ENCODE results near the gene TRABD2B. TPM values are rescaled to one million over a fixed set of nuclear protein-coding genes. Genes with fewer than 3 reads are reported as not detected.

The TRABD2B gene
- total RNA-seq, 1 donor from 2014 or later: not detected

- no peak for TF ChIP-seq CTCF (IDR thresholded peaks at IDR 0.05)
- no peaks in the 10 kb centered on the region for H3K9me3 Mint-ChIP-seq (ENCODE audit: unreplicated experiment)
- no peak for DNase-seq (ENCODE audit: extremely low spot score, unreplicated experiment)
- no peaks in the 10 kb centered on the region for H3K27me3 Mint-ChIP-seq (ENCODE audit: unreplicated experiment)
- peaks cover 62% of the 10 kb centered on the region for H3K4me1 Mint-ChIP-seq (ENCODE audit: unreplicated experiment)
- H3K27ac Mint-ChIP-seq (ENCODE audit: unreplicated experiment): no peak overlapping the region
- no peaks in the 10 kb centered on the region for H3K36me3 Mint-ChIP-seq (ENCODE audit: unreplicated experiment)
- no peak overlapping the region for H3K4me3 Mint-ChIP-seq (ENCODE audit: unreplicated experiment)
Observed at GRCh38 chr1:47813970-47814369, 183.2 kb downstream of the TRABD2B start.

- no peaks in the 10 kb centered on the region for H3K36me3 Mint-ChIP-seq (ENCODE audit: unreplicated experiment)
- peaks cover 67% of the 10 kb centered on the region for H3K4me1 Mint-ChIP-seq (ENCODE audit: unreplicated experiment)
- no peak for DNase-seq (ENCODE audit: extremely low spot score, unreplicated experiment)
- no peak overlapping the region for H3K27ac Mint-ChIP-seq (ENCODE audit: unreplicated experiment)
- no peaks in the 10 kb centered on the region for H3K27me3 Mint-ChIP-seq (ENCODE audit: unreplicated experiment)
- TF ChIP-seq CTCF (IDR thresholded peaks at IDR 0.05): no peak
- H3K9me3 Mint-ChIP-seq (ENCODE audit: unreplicated experiment): no peaks in the 10 kb centered on the region
- no peak overlapping the region for H3K4me3 Mint-ChIP-seq (ENCODE audit: unreplicated experiment)
Observed at GRCh38 chr1:47812904-47813514, 184.2 kb downstream of the TRABD2B start.

GRCh38 chr1:47810964-47811682 lies 186.1 kb downstream of the TRABD2B start:
- H3K27ac Mint-ChIP-seq (ENCODE audit: unreplicated experiment): no peak overlapping the region
- TF ChIP-seq CTCF (IDR thresholded peaks at IDR 0.05): no peak
- DNase-seq (ENCODE audit: extremely low spot score, unreplicated experiment): no peak
- no peak overlapping the region for H3K4me3 Mint-ChIP-seq (ENCODE audit: unreplicated experiment)
- H3K9me3 Mint-ChIP-seq (ENCODE audit: unreplicated experiment): no peaks in the 10 kb centered on the region
- H3K4me1 Mint-ChIP-seq (ENCODE audit: unreplicated experiment): peaks cover 61% of the 10 kb centered on the region
- H3K36me3 Mint-ChIP-seq (ENCODE audit: unreplicated experiment): no peaks in the 10 kb centered on the region
- H3K27me3 Mint-ChIP-seq (ENCODE audit: unreplicated experiment): no peaks in the 10 kb centered on the region

GRCh38 chr1:47809301-47810084 lies 187.7 kb downstream of the TRABD2B start:
- Mint-ChIP-seq H3K36me3 (ENCODE audit: unreplicated experiment) (no peaks in the 10 kb centered on the region), H3K27ac (ENCODE audit: unreplicated experiment) (peak overlapping the region; percentile 39), H3K27me3 (ENCODE audit: unreplicated experiment) (no peaks in the 10 kb centered on the region), H3K9me3 (ENCODE audit: unreplicated experiment) (no peaks in the 10 kb centered on the region), H3K4me3 (ENCODE audit: unreplicated experiment) (no peak overlapping the region), H3K4me1 (ENCODE audit: unreplicated experiment) (peaks cover 50% of the 10 kb centered on the region)
- TF ChIP-seq CTCF (IDR thresholded peaks at IDR 0.05): no peak
- no peak for DNase-seq (ENCODE audit: extremely low spot score, unreplicated experiment)

GRCh38 chr1:47808612-47809011 lies 188.6 kb downstream of the TRABD2B start:
- Mint-ChIP-seq H3K27ac (ENCODE audit: unreplicated experiment) (no peak overlapping the region), H3K36me3 (ENCODE audit: unreplicated experiment) (no peaks in the 10 kb centered on the region), H3K9me3 (ENCODE audit: unreplicated experiment) (no peaks in the 10 kb centered on the region), H3K4me3 (ENCODE audit: unreplicated experiment) (no peak overlapping the region), H3K27me3 (ENCODE audit: unreplicated experiment) (no peaks in the 10 kb centered on the region), H3K4me1 (ENCODE audit: unreplicated experiment) (peaks cover 41% of the 10 kb centered on the region)
- TF ChIP-seq CTCF (IDR thresholded peaks at IDR 0.05): no peak
- DNase-seq (ENCODE audit: extremely low spot score, unreplicated experiment): no peak

All from osteocyte (in vitro differentiated cells).